HL-60 (cell line): ENCODE data around the gene AIF1L.

Source experiments
- DNase-seq, 2 experiments: peaks; one replicate each; pipeline ENCODE4 v3.0.0-alpha.2; 2010 to 2020; ENCODE audit warnings: low read depth in 1 of 2, low spot score in 1 of 2
- H3K27ac ChIP-seq: fragments of 250-450 bp; sonication (Bioruptor Pico); replicated peaks from 2 replicates; pipeline ENCODE4 v1.5.1; 2020; ENCODE audit warnings: mild to moderate bottlenecking, moderate library complexity
- H3K27me3 ChIP-seq: fragments of 250-450 bp; sonication (Bioruptor Pico); 2 replicates; pipeline ENCODE4 v1.5.1; 2021; ENCODE audit warnings: mild to moderate bottlenecking, moderate library complexity; ENCODE audit not compliant: insufficient read depth, poor library complexity, severe bottlenecking
- H3K4me3 ChIP-seq: replicated peaks from 2 replicates; pipeline ENCODE4 v1.5.1; 2011; ENCODE audit warnings: mild to moderate bottlenecking, control low read depth, low read length; ENCODE audit not compliant: insufficient read depth
- GABPA ChIP-seq: IDR thresholded peaks from 2 replicates; pipeline ENCODE4 v1.6.1; 2012; ENCODE audit warnings: low read depth
- POLR2AphosphoS5 ChIP-seq: IDR thresholded peaks from 2 replicates; pipeline ENCODE4 v1.6.1; 2012; ENCODE audit warnings: low read depth
- REST ChIP-seq: IDR thresholded peaks from 2 replicates; pipeline ENCODE4 v1.6.1; 2012; ENCODE audit warnings: low read depth; ENCODE audit not compliant: insufficient replicate concordance
- SPI1 ChIP-seq: IDR thresholded peaks from 2 replicates; pipeline ENCODE4 v1.6.1; 2012; ENCODE audit warnings: low read depth, mild to moderate bottlenecking, borderline replicate concordance
- TF ChIP-seq, protein P1 (sequence below): IDR thresholded peaks from one replicate; pipeline ENCODE4 v1.5.1; 2011; ENCODE audit warnings: low read length, control low read depth, inconsistent platforms; ENCODE audit not compliant: insufficient read depth

The AIF1L gene

DNA sequence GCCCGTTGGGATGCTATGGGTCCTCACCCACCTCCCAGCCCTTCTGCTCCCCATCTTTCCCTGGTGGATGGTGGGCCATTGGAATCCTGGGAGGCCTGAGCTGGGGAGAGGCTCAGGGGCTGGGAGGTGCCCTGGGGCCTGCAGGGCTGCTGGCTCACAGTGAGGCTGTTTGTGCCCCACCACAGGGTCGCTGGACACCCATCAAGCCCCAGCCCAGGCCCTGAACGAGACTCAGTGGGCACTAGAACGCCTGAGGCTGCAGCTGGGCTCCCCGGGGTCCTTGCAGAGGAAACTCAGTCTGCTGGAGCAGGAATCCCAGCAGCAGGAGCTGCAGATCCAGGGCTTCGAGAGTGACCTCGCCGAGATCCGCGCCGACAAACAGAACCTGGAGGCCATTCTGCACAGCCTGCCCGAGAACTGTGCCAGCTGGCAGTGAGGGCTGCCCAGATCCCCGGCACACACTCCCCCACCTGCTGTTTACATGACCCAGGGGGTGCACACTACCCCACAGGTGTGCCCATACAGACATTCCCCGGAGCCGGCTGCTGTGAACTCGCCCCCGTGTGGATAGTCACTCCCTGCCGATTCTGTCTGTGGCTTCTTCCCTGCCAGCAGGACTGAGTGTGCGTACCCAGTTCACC, 4.9 kb upstream of the AIF1L start:
- no peak for DNase-seq
- Histone ChIP-seq H3K27ac (no peak overlapping the region), H3K4me3 (no peak overlapping the region), H3K27me3 (peaks cover 18% of the 10 kb centered on the region)
- TF ChIP-seq REST (no peak), GABPA (no peak), POLR2AphosphoS5 (no peak), SPI1 (no peak)
- TF ChIP-seq, protein P1, sequence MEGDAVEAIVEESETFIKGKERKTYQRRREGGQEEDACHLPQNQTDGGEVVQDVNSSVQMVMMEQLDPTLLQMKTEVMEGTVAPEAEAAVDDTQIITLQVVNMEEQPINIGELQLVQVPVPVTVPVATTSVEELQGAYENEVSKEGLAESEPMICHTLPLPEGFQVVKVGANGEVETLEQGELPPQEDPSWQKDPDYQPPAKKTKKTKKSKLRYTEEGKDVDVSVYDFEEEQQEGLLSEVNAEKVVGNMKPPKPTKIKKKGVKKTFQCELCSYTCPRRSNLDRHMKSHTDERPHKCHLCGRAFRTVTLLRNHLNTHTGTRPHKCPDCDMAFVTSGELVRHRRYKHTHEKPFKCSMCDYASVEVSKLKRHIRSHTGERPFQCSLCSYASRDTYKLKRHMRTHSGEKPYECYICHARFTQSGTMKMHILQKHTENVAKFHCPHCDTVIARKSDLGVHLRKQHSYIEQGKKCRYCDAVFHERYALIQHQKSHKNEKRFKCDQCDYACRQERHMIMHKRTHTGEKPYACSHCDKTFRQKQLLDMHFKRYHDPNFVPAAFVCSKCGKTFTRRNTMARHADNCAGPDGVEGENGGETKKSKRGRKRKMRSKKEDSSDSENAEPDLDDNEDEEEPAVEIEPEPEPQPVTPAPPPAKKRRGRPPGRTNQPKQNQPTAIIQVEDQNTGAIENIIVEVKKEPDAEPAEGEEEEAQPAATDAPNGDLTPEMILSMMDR: no peak

GRCh38 chr9:131092030-131092429, 4.3 kb upstream of the AIF1L start:
- peaks cover 23% of the 10 kb centered on the region for H3K27me3 ChIP-seq

More at GRCh38 chr9:131092030-131092429, 4.3 kb upstream of the AIF1L start:
- Histone ChIP-seq H3K27ac (no peak overlapping the region), H3K4me3 (no peak overlapping the region)
- TF ChIP-seq, protein P1: no peak
- TF ChIP-seq REST (no peak), GABPA (no peak), SPI1 (no peak), POLR2AphosphoS5 (no peak)
- no peak for DNase-seq
